Activated CD4-positive, alpha-beta T cell treated with anti-CD3 and anti-CD28 coated beads for 36 hours (primary cell): Measurements from ENCODE around the gene ULK3. TPM values are rescaled to one million over a fixed set of nuclear protein-coding genes. Genes with fewer than 3 reads are reported as not detected.
A peak's percentile ranks its signal among the peaks of the same experiment; 100 is the strongest.

ENCODE experiments used
- ATAC-seq: fragments of 200-7000 bp; cut with Tn5 transposase; one replicate; pipeline ENCODE4 v1.10.0; 2021; ENCODE audit warnings: mild to moderate bottlenecking, moderate library complexity
- CTCF ChIA-PET: fragments of 350-600 bp; sonication (Branson Sonifier 250); formaldehyde crosslinking; loops from one replicate; lab custom pipeline; 2021; ENCODE audit warnings: antibody characterized with exemption; lab: Charles Lee
- POLR2A ChIA-PET: fragments of 350-600 bp; sonication (Branson Sonifier 250); formaldehyde crosslinking; loops from one replicate; lab custom pipeline; 2021; ENCODE audit warnings: antibody characterized with exemption, inconsistent platforms; lab: Charles Lee
- DNase-seq: peaks from one replicate; pipeline ENCODE4 v3.0.0-alpha.2; 2020
- H3K27ac Mint-ChIP-seq: one replicate; pipeline ENCODE4 v1.8.0; 2021; ENCODE audit warnings: mixed read lengths
- H3K27me3 Mint-ChIP-seq: one replicate; pipeline ENCODE4 v1.8.0; 2021; ENCODE audit warnings: mixed read lengths
- H3K36me3 Mint-ChIP-seq: one replicate; pipeline ENCODE4 v1.8.0; 2021; ENCODE audit warnings: low read depth, mixed read lengths
- H3K4me1 Mint-ChIP-seq: one replicate; pipeline ENCODE4 v1.8.0; 2021; ENCODE audit warnings: mixed read lengths
- H3K4me3 Mint-ChIP-seq: one replicate; pipeline ENCODE4 v1.8.0; 2021; ENCODE audit warnings: mild to moderate bottlenecking, moderate library complexity, mixed read lengths
- H3K9me3 Mint-ChIP-seq: one replicate; pipeline ENCODE4 v1.8.0; 2021; ENCODE audit warnings: low read depth, mixed read lengths
- intact Hi-C, 2 experiments: fragments of 100-400 bp; cut with DNase I in 1 of 2; cut with micrococcal nuclease in 1 of 2; formaldehyde crosslinking; loops; one replicate each; pipeline versions ENCODE4 v1.14.2 to v1.15.1; 2022 to 2024; cut with DNase I, micrococcal nuclease
- total RNA-seq, 2 experiments: library from RNA; stranded (reverse); gene quantifications; one replicate each; pipeline ENCODE4 v1.2.3, GENCODE V29; 2021

The ULK3 gene
- total RNA-seq, 2 experiments from 2014 or later: 40.3 to 45.2 TPM

GRCh38 chr15:74868059-74868458 lies 25.1 kb upstream of the ULK3 start:
- intact Hi-C loops: no loop called here
- Mint-ChIP-seq H3K9me3 (no peaks in the 10 kb centered on the region), H3K4me3 (peak overlapping the region; percentile 14), H3K4me1 (peaks cover 87% of the 10 kb centered on the region), H3K36me3 (peaks cover 29% of the 10 kb centered on the region), H3K27me3 (no peaks in the 10 kb centered on the region), H3K27ac (peak overlapping the region; percentile 77)
- POLR2A ChIA-PET: interaction anchor here (0.7 kb wide), 1 partner anchor 143 kb away, joined by 3 read pairs; the partner anchor contains the start of gene CYP1A1
- ATAC-seq: no peak
- peak; percentile 17 for DNase-seq
- CTCF ChIA-PET: interaction anchor here (0.6 to 4.3 kb wide), 3 partner anchors 15 to 127 kb away, joined by 3 to 38 read pairs (median 3); no protein-coding TSS in a partner anchor

- DNase-seq (no peak), ATAC-seq (no peak)
- Mint-ChIP-seq H3K27ac (peak overlapping the region; percentile 77), H3K4me3 (peak overlapping the region; percentile 14), H3K9me3 (no peaks in the 10 kb centered on the region), H3K4me1 (peaks cover 83% of the 10 kb centered on the region), H3K36me3 (peaks cover 29% of the 10 kb centered on the region), H3K27me3 (no peaks in the 10 kb centered on the region)
- CTCF ChIA-PET: interaction anchor here (0.9 to 4.3 kb wide), 3 partner anchors 12 to 34 kb away, joined by 3 to 38 read pairs (median 4); no protein-coding TSS in a partner anchor
- intact Hi-C loops: no loop called here
- POLR2A ChIA-PET: interaction anchor here (0.7 kb wide), 1 partner anchor 142 kb away, joined by 3 read pairs; the partner anchor contains the start of gene CYP1A1
These were observed 24.6 kb upstream of the ULK3 start for GRCh38 chr15:74867466-74868038.

GRCh38 chr15:74866090-74866489 lies 23.1 kb upstream of the ULK3 start:
- H3K27ac Mint-ChIP-seq: peak overlapping the region; percentile 38
- H3K4me1 Mint-ChIP-seq: peaks cover 74% of the 10 kb centered on the region
- no peak overlapping the region for H3K4me3 Mint-ChIP-seq
- ChIA-PET POLR2A (interaction anchor here (0.5 kb wide), 1 partner anchor 9 kb away, joined by 9 read pairs; no protein-coding TSS in a partner anchor), CTCF (interaction anchor here (0.6 to 0.9 kb wide), 2 partner anchors 21 to 98 kb away, joined by 3 read pairs; no protein-coding TSS in a partner anchor)
- ATAC-seq (no peak), DNase-seq (no peak)
- peaks cover 29% of the 10 kb centered on the region for H3K36me3 Mint-ChIP-seq
- H3K27me3 Mint-ChIP-seq: no peaks in the 10 kb centered on the region
- intact Hi-C loops: no loop called here
- no peaks in the 10 kb centered on the region for H3K9me3 Mint-ChIP-seq

GRCh38 chr15:74865316-74865715 lies 22.4 kb upstream of the ULK3 start:
- H3K36me3 Mint-ChIP-seq: peaks cover 24% of the 10 kb centered on the region
- H3K9me3 Mint-ChIP-seq: no peaks in the 10 kb centered on the region
- no peak overlapping the region for H3K4me3 Mint-ChIP-seq
- intact Hi-C loops: no loop called here
- ChIA-PET CTCF (interaction anchor here (1.1 kb wide), 1 partner anchor 36 kb away, joined by 3 read pairs; no protein-coding TSS in a partner anchor), POLR2A (no interaction called here)
- H3K27ac Mint-ChIP-seq: peak overlapping the region; percentile 24
- no peak for DNase-seq
- H3K27me3 Mint-ChIP-seq: no peaks in the 10 kb centered on the region
- H3K4me1 Mint-ChIP-seq: peaks cover 66% of the 10 kb centered on the region
- no peak for ATAC-seq

- peaks cover 17% of the 10 kb centered on the region for H3K36me3 Mint-ChIP-seq
- intact Hi-C loops: no loop called here
- ATAC-seq (no peak), DNase-seq (no peak)
- H3K27me3 Mint-ChIP-seq: no peaks in the 10 kb centered on the region
- POLR2A ChIA-PET: no interaction called here
- CTCF ChIA-PET: no interaction called here
- H3K4me3 Mint-ChIP-seq: no peak overlapping the region
- H3K4me1 Mint-ChIP-seq: peaks cover 62% of the 10 kb centered on the region
- no peaks in the 10 kb centered on the region for H3K9me3 Mint-ChIP-seq
- H3K27ac Mint-ChIP-seq: peak overlapping the region; percentile 39
These were observed 21.3 kb upstream of the ULK3 start for GRCh38 chr15:74864296-74864695.

- Mint-ChIP-seq H3K9me3 (no peaks in the 10 kb centered on the region), H3K4me3 (no peak overlapping the region), H3K27me3 (no peaks in the 10 kb centered on the region), H3K27ac (peak overlapping the region; percentile 73), H3K36me3 (peaks cover 17% of the 10 kb centered on the region), H3K4me1 (peaks cover 59% of the 10 kb centered on the region)
- DNase-seq: peak; percentile 48
- peak; percentile 75 for ATAC-seq
- intact Hi-C loops: no loop called here
- ChIA-PET CTCF (no interaction called here), POLR2A (no interaction called here)
These were observed 20.5 kb upstream of the ULK3 start for GRCh38 chr15:74863239-74864056.

- ATAC-seq (no peak), DNase-seq (no peak)
- Mint-ChIP-seq H3K4me1 (peaks cover 34% of the 10 kb centered on the region), H3K27me3 (no peaks in the 10 kb centered on the region), H3K9me3 (no peaks in the 10 kb centered on the region), H3K27ac (peak overlapping the region; percentile 85), H3K4me3 (no peak overlapping the region), H3K36me3 (peaks cover 6% of the 10 kb centered on the region)
- ChIA-PET POLR2A (interaction anchor here (2.3 kb wide), 1 partner anchor 12 kb away, joined by 12 read pairs; no protein-coding TSS in a partner anchor), CTCF (interaction anchor here (0.6 to 2.4 kb wide), 9 partner anchors 10 to 805 kb away, joined by 3 to 11 read pairs (median 4); no protein-coding TSS in a partner anchor)
- intact Hi-C loops: no loop called here
These were observed 15.4 kb upstream of the ULK3 start for GRCh38 chr15:74858369-74858740.

- CTCF ChIA-PET: interaction anchor here (0.6 to 2.4 kb wide), 6 partner anchors 9 to 804 kb away, joined by 3 to 11 read pairs (median 5); no protein-coding TSS in a partner anchor
- Mint-ChIP-seq H3K27me3 (no peaks in the 10 kb centered on the region), H3K27ac (peak overlapping the region; percentile 85), H3K4me3 (no peak overlapping the region), H3K9me3 (no peaks in the 10 kb centered on the region), H3K36me3 (peaks cover 7% of the 10 kb centered on the region), H3K4me1 (peaks cover 34% of the 10 kb centered on the region)
- POLR2A ChIA-PET: interaction anchor here (2.3 kb wide), 1 partner anchor 13 kb away, joined by 12 read pairs; no protein-coding TSS in a partner anchor
- peak; percentile 86 for ATAC-seq
- intact Hi-C loops: no loop called here
- no peak for DNase-seq
These were observed 14.9 kb upstream of the ULK3 start for GRCh38 chr15:74857671-74858368.

- ATAC-seq (no peak), DNase-seq (no peak)
- intact Hi-C loops: no loop called here
- CTCF ChIA-PET: interaction anchor here (0.6 to 2.0 kb wide), 5 partner anchors 45 to 217 kb away, joined by 3 to 7 read pairs (median 3); no protein-coding TSS in a partner anchor
- Mint-ChIP-seq H3K27me3 (no peaks in the 10 kb centered on the region), H3K9me3 (no peaks in the 10 kb centered on the region), H3K36me3 (peaks cover 7% of the 10 kb centered on the region), H3K4me3 (no peak overlapping the region), H3K4me1 (peaks cover 34% of the 10 kb centered on the region), H3K27ac (peak overlapping the region; percentile 56)
- POLR2A ChIA-PET: no interaction called here
These were observed 14.2 kb upstream of the ULK3 start for GRCh38 chr15:74857082-74857655.

- intact Hi-C loops: no loop called here
- H3K27me3 Mint-ChIP-seq: no peaks in the 10 kb centered on the region
- DNase-seq (no peak), ATAC-seq (no peak)
- H3K36me3 Mint-ChIP-seq: peaks cover 10% of the 10 kb centered on the region
- H3K4me1 Mint-ChIP-seq: peaks cover 34% of the 10 kb centered on the region
- ChIA-PET POLR2A (no interaction called here), CTCF (interaction anchor here (0.6 to 2.0 kb wide), 6 partner anchors 13 to 217 kb away, joined by 3 to 7 read pairs (median 3); no protein-coding TSS in a partner anchor)
- no peak overlapping the region for H3K27ac Mint-ChIP-seq
- H3K4me3 Mint-ChIP-seq: no peak overlapping the region
- H3K9me3 Mint-ChIP-seq: no peaks in the 10 kb centered on the region
These were observed 13.6 kb upstream of the ULK3 start for GRCh38 chr15:74856537-74856936.
